ENCODE measurements around the gene EML5.
"Not testable (repeated sequence)": the region's sequence is repeated elsewhere in the genome, so short reads cannot be mapped to it uniquely, and the experiment has no call there.

DNA sequence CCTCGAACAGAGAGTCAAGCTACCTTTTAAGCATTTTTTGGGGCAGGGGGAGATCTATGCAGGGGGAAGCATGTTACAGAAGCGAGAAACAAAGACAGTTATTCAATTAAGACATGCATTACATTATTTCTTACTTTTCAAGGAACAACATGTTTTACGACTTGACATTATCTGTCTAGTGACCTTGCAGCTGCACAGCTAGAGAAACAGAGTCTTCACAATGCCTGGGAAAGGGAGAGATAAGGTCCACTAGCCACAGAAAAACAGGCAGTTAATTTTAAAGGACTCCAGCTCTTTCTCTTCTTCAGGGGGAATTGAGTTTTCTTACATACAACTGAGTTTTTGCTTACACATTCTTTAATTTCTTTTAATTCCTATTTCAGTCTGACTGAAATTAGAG lies 26.9 kb upstream of the EML5 start:
- TF ChIP-seq POLR2AphosphoS5, POLR2A (IDR thresholded peaks at IDR 0.05; ENCODE audit: low read depth, low read length): not testable (repeated sequence)

Data from GM12892 (cell line).